NCI-H2196 treated with DMSO at 0.1 percent for 48 hours (cell line): ENCODE data around the gene CCDC157.
"Not testable (repeated sequence)": the region's sequence is repeated elsewhere in the genome, so short reads cannot be mapped to it uniquely, and the experiment has no call there.

Experiments
- DNase-seq: peaks from one replicate; lab custom pipeline; 2025; ENCODE audit not compliant: unreplicated experiment; lab: John Stamatoyannopoulos, UW

CCDC157 gene

GRCh38 chr22:30386960-30387827 is 30.4 kb downstream of the CCDC157 start, which contains the start of gene RNF215:
RNF215 (minus strand) TSS chr22:30387411; CDS start chr22:30387313, 98 bp downstream.
- DNase-seq: peak; percentile 26

- DNase-seq: no peak
These were observed 34.3 kb downstream of the CCDC157 start for GRCh38 chr22:30390974-30391691.

GRCh38 chr22:30392661-30393321 is 36.0 kb downstream of the CCDC157 start:
- no peak for DNase-seq

- DNase-seq: no peak
These were observed 36.5 kb downstream of the CCDC157 start for GRCh38 chr22:30393322-30393680.

- DNase-seq: no peak
These were observed 37.1 kb downstream of the CCDC157 start for GRCh38 chr22:30393885-30394284.

GRCh38 chr22:30396871-30397655 is 40.3 kb downstream of the CCDC157 start, which contains the start of gene SEC14L2:
SEC14L2 (plus strand) TSS chr22:30397018; CDS start chr22:30397117, 99 bp downstream.
- DNase-seq: no peak

- no peak for DNase-seq
These were observed 41.1 kb downstream of the CCDC157 start for GRCh38 chr22:30397656-30398635.

- no peak for DNase-seq
These were observed 42.2 kb downstream of the CCDC157 start for GRCh38 chr22:30398685-30399680.

- DNase-seq: no peak
These were observed 42.9 kb downstream of the CCDC157 start for GRCh38 chr22:30399718-30400117.

GRCh38 chr22:30400159-30400558 is 43.4 kb downstream of the CCDC157 start:
- DNase-seq: no peak

- DNase-seq: not testable (repeated sequence)
These were observed 44.2 kb downstream of the CCDC157 start for GRCh38 chr22:30401024-30401423.

GRCh38 chr22:30402028-30402765 is 45.4 kb downstream of the CCDC157 start:
- DNase-seq: no peak

GRCh38 chr22:30402766-30403104 is 45.9 kb downstream of the CCDC157 start:
- not testable (repeated sequence) for DNase-seq

GRCh38 chr22:30404307-30404706 is 47.5 kb downstream of the CCDC157 start:
- DNase-seq: no peak

GRCh38 chr22:30405731-30406130 is 48.9 kb downstream of the CCDC157 start:
- no peak for DNase-seq

GRCh38 chr22:30406400-30406799 is 49.6 kb downstream of the CCDC157 start:
- DNase-seq: no peak

GRCh38 chr22:30408388-30409102 is 51.7 kb downstream of the CCDC157 start:
- no peak for DNase-seq
